HepG2 (cell line): ENCODE results near the gene COQ9. TPM values are rescaled to one million over a fixed set of nuclear protein-coding genes. Genes with fewer than 3 reads are reported as not detected.

Experiments
- ATAC-seq: fragments of 200-7000 bp; cut with Tn5 transposase; 3 replicates; pipeline ENCODE4 v1.9.1; 2020; ENCODE audit warnings: mild to moderate bottlenecking, moderate library complexity
- BruUV-seq: library from RNA; stranded (reverse); fragments of 400-500 nt; replicated peaks from 2 replicates; lab custom pipeline; 2021; lab: Mats Ljungman, UMichigan
- CTCF ChIA-PET: fragments of 300-600 bp; formaldehyde crosslinking; extraction: SDS; loops from one replicate; lab custom pipeline; 2021; ENCODE audit warnings: low total read pairs, inconsistent platforms, low intra/inter-chr PET ratio; lab: Yijun Ruan, JAX
- POLR2A ChIA-PET: fragments of 350-600 bp; sonication (Branson Sonifier 250); formaldehyde crosslinking; loops from one replicate; lab custom pipeline; 2020; ENCODE audit warnings: antibody characterized with exemption, inconsistent platforms; lab: Yijun Ruan, JAX
- DNase-seq: peaks from one replicate; pipeline ENCODE4 v3.0.0-alpha.2; 2015; ENCODE audit warnings: low spot score
- FAIRE-seq: peaks from 3 replicates; lab custom pipeline; 2011; peaks lifted over from hg19 to GRCh38; lab: Jason Lieb, UNC
- H2AFZ ChIP-seq: one replicate; pipeline ENCODE4 v1.6.1; 2011; ENCODE audit warnings: low read length, inconsistent platforms
- H3K27ac ChIP-seq: fragments of 300-600 bp; 3 replicates; pipeline ENCODE4 v1.8.0; 2011; ENCODE audit warnings: mixed run types, mild to moderate bottlenecking, mixed read lengths, low read length, inconsistent platforms; ENCODE audit not compliant: insufficient read depth; ENCODE audit errors: extremely low read length
- H3K27me3 ChIP-seq, 2 experiments: fragments of 200-600 bp in 1 of 2; 2 replicates in 1 of 2; 3 replicates in 1 of 2; pipeline versions ENCODE4 v1.6.0 to v1.8.0; 2011; ENCODE audit warnings: low read length in 2 of 2, mild to moderate bottlenecking in 2 of 2, moderate library complexity in 2 of 2, inconsistent platforms in 1 of 2; ENCODE audit not compliant: insufficient read depth in 2 of 2, control insufficient read depth in 1 of 2
- H3K36me3 ChIP-seq, 2 experiments: fragments of 200-600 bp in 1 of 2; replicated peaks in 1 of 2; 2 replicates in 1 of 2; 3 replicates in 1 of 2; pipeline versions ENCODE4 v1.5.1 to v1.8.0; 2011; ENCODE audit warnings: low read length in 2 of 2, inconsistent platforms in 1 of 2; ENCODE audit not compliant: insufficient read depth in 2 of 2, control insufficient read depth in 1 of 2
- H3K4me1 ChIP-seq: 2 replicates; pipeline ENCODE4 v1.5.1; 2012; ENCODE audit warnings: low read length, inconsistent platforms; ENCODE audit not compliant: insufficient read depth
- H3K4me2 ChIP-seq: 2 replicates; pipeline ENCODE4 v1.6.0; 2011; ENCODE audit warnings: low read depth, low read length, inconsistent platforms
- H3K4me3 ChIP-seq, 3 experiments: fragments of 200-600 bp in 1 of 3; sonication (generic), shearing (Covaris generic) in 1 of 3; replicated peaks in 1 of 3; 2 replicates each; pipeline ENCODE4 v1.5.1; 2011 to 2016; ENCODE audit warnings: low read length in 3 of 3, inconsistent platforms in 2 of 3, low read depth in 2 of 3, mild to moderate bottlenecking in 2 of 3, control low read depth in 1 of 3, mixed read lengths in 1 of 3; ENCODE audit not compliant: insufficient read depth in 1 of 3
- H3K79me2 ChIP-seq: one replicate; pipeline ENCODE4 v1.6.1; 2011; ENCODE audit warnings: low read length, inconsistent platforms; ENCODE audit not compliant: insufficient read depth
- H3K9ac ChIP-seq: 2 replicates; pipeline ENCODE4 v1.6.0; 2011; ENCODE audit warnings: mild to moderate bottlenecking, low read depth, low read length, inconsistent platforms; ENCODE audit not compliant: insufficient read depth
- H3K9me3 ChIP-seq: 2 replicates; pipeline ENCODE4 v1.5.1; 2012; ENCODE audit warnings: mild to moderate bottlenecking, low read length
- H4K20me1 ChIP-seq: 2 replicates; pipeline ENCODE4 v1.6.0; 2011; ENCODE audit warnings: inconsistent platforms, mild to moderate bottlenecking, low read length, moderate library complexity; ENCODE audit not compliant: insufficient read depth
- BORCS8-MEF2B ChIP-seq: sonication (generic); formaldehyde crosslinking; IDR thresholded peaks from 2 replicates; pipeline ENCODE4 v1.8.0; 2022; ENCODE audit warnings: mild to moderate bottlenecking, missing genetic modification reagents
- ISL2 ChIP-seq: sonication (generic); formaldehyde crosslinking; IDR thresholded peaks from 2 replicates; pipeline ENCODE4 v1.5.0; 2020; ENCODE audit warnings: missing genetic modification reagents
- KLF13 ChIP-seq: sonication (generic); formaldehyde crosslinking; IDR thresholded peaks from 2 replicates; pipeline ENCODE4 v1.4.0; 2020; ENCODE audit warnings: mild to moderate bottlenecking, missing genetic modification reagents
- NFYC ChIP-seq: IDR thresholded peaks from 2 replicates; pipeline ENCODE4 v1.6.1; 2016; ENCODE audit warnings: missing genetic modification reagents, missing compliant biosample characterization
- NR3C1 ChIP-seq: sonication (generic); formaldehyde crosslinking; IDR thresholded peaks from 2 replicates; pipeline ENCODE4 v1.4.0; 2020; ENCODE audit warnings: missing genetic modification reagents
- SIX1 ChIP-seq: sonication (generic); formaldehyde crosslinking; IDR thresholded peaks from 2 replicates; pipeline ENCODE4 v1.4.0; 2020; ENCODE audit warnings: missing genetic modification reagents, borderline replicate concordance
- ZNF30 ChIP-seq: sonication (generic); formaldehyde crosslinking; IDR thresholded peaks from 2 replicates; pipeline ENCODE4 v1.5.0; 2020; ENCODE audit warnings: mild to moderate bottlenecking, missing genetic modification reagents
- ZNF614 ChIP-seq: IDR thresholded peaks from 2 replicates; pipeline ENCODE4 v1.6.1; 2018; ENCODE audit warnings: missing biosample characterization, missing genetic modification reagents, inconsistent platforms, borderline replicate concordance
- ZNF644 ChIP-seq: IDR thresholded peaks from 2 replicates; pipeline ENCODE4 v1.6.1; 2016; ENCODE audit warnings: low read depth
- ZNF83 ChIP-seq: sonication (generic); formaldehyde crosslinking; IDR thresholded peaks from 2 replicates; pipeline ENCODE4 v1.4.0; 2020; ENCODE audit warnings: missing genetic modification reagents, mild to moderate bottlenecking, borderline replicate concordance
- ZSCAN9 ChIP-seq: IDR thresholded peaks from 2 replicates; pipeline ENCODE4 v1.6.1; 2016; ENCODE audit warnings: borderline replicate concordance
- whole genome bisulfite sequencing: methylation state at CpG from one replicate; pipeline ENCODE4 v1.1.6; 2017; ENCODE audit warnings: low lambda C conversion rate; 5-methylcytosine and 5-hydroxymethylcytosine counted together
- in situ Hi-C: cut with HindIII; loops from 2 replicates; pipeline ENCODE4 v1.10.0; 2017; ENCODE audit warnings: low pct_unique_long_range_greater_than_20kb; ENCODE audit not compliant: extremely low pct_ligation_motif_present
- intact Hi-C: fragments of 100-400 bp; cut with micrococcal nuclease; formaldehyde crosslinking; loops from one replicate; pipeline ENCODE4 v1.10.0; 2022; ENCODE audit not compliant: unreplicated experiment
- polyA plus RNA-seq, 8 experiments: library from polyadenylated mRNA; depleted of rRNA in 3 of 8; stranded (reverse) in 7 of 8; unstranded in 1 of 8; fragments of >200 nt; fragmentation: Illumina TruSeq in 4 of 8; extraction: Trizol in 4 of 8; gene quantifications; 2 replicates each; pipeline versions ENCODE4 v1.2.1 to v1.2.3, GENCODE V29; 2011 to 2016; ENCODE audit warnings: low read depth in 4 of 8, missing spikeins in 1 of 8, mixed read lengths in 1 of 8; ENCODE audit not compliant: insufficient read depth in 1 of 8
- total RNA-seq, 5 experiments: library from RNA; depleted of rRNA; stranded (reverse); fragments of >200 nt; fragmentation: Illumina TruSeq; extraction: Trizol; gene quantifications; 2 replicates each; pipeline ENCODE4 v1.2.3, GENCODE V29; 2016; ENCODE audit warnings: low read depth in 1 of 5
- TF ChIP-seq, protein P1 (sequence below): sonication (generic); formaldehyde crosslinking; IDR thresholded peaks from 2 replicates; pipeline ENCODE4 v1.5.1; 2020; ENCODE audit warnings: missing genetic modification reagents, mild to moderate bottlenecking, borderline replicate concordance
- TF ChIP-seq, protein P2 (sequence below): IDR thresholded peaks from 2 replicates; pipeline ENCODE4 v1.6.1; 2016; ENCODE audit warnings: low read depth
- TF ChIP-seq, protein P3 (sequence below): sonication (generic); formaldehyde crosslinking; IDR thresholded peaks from 2 replicates; pipeline ENCODE4 v1.4.0; 2020; ENCODE audit warnings: mild to moderate bottlenecking, missing genetic modification reagents

Gene COQ9
- total and polyA plus RNA-seq, 2 of the 13 experiments (the other 11 are each of a cell fraction or from before 2014, with no cell fraction given): 57.5 to 108 TPM

DNA sequence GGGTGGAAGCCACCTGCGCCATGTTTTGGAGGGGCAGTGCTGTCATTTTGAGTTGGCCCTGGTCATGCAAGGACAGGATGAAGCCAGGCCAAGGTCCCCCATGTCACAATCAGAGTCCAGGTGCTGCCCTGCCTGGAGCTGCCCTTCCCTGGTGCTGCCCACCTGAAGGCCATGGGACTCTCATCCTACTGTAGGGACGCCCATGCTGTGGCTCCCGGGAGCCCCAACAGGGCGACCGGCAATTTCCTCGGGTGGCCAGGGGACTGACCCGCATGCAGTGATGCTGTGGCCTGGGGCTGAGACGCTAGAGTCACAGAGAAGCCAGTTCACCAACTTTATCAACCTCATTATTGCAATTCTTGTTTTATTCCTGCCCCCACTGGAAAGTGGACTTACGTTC, 34.7 kb upstream of the COQ9 start:
- H3K27ac ChIP-seq: no peak overlapping the region
- CTCF ChIA-PET: no interaction called here
- H3K4me3 ChIP-seq: no peak overlapping the region
- no peak for DNase-seq
- intact Hi-C loops: loop anchor here (10.0 kb wide), 1 partner anchor 328 kb away; no protein-coding TSS in a partner anchor
- no TSS peak for BruUV-seq
- no peaks in the 10 kb centered on the region for H4K20me1 ChIP-seq
- H2AFZ ChIP-seq: no peak overlapping the region
- POLR2A ChIA-PET: interaction anchor here (0.6 to 2.2 kb wide), 2 partner anchors 40 to 109 kb away, joined by 4 to 7 read pairs; partner anchors contain the start of gene CX3CL1
- H3K27me3 ChIP-seq: peaks cover 10 to 55% of the 10 kb centered on the region in 2 experiments; a peak in 4 of 5 replicates
- ATAC-seq: no peak
- no peak overlapping the region for H3K4me2 ChIP-seq
- 45% methylated on average over 4 of the region's 9 CpGs for WGBS
- no peak overlapping the region for H3K9ac ChIP-seq
- in situ Hi-C loops: no loop called here
- H3K36me3 ChIP-seq: no peaks in the 10 kb centered on the region
- H3K9me3 ChIP-seq: no peaks in the 10 kb centered on the region
- no peaks in the 10 kb centered on the region for H3K79me2 ChIP-seq
- peaks cover 39% of the 10 kb centered on the region for H3K4me1 ChIP-seq
- FAIRE-seq: no peak
- TF ChIP-seq ZSCAN9 (no peak), ISL2 (no peak), ZNF644 (CRISPR knock-in tag) (no peak), ZNF30 (no peak), KLF13 (no peak), ZNF83 (CRISPR knock-in tag) (no peak), NR3C1 (CRISPR knock-in tag) (no peak), BORCS8-MEF2B (CRISPR knock-in tag) (no peak), NFYC (CRISPR knock-in tag) (no peak), SIX1 (no peak), ZNF614 (no peak)
- TF ChIP-seq, protein P1, sequence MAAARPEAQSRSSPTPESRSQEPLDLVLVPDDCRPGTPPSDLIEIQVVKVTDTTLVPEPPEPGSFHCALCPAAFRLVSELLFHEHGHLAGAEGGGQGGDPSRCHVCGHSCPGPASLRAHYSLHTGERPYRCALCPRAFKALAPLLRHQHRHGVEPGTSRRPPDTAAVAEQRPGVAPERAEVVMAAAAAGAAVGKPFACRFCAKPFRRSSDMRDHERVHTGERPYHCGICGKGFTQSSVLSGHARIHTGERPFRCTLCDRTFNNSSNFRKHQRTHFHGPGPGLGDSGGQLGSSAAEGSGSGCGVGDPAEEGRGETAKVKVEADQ (CRISPR knock-in tag): no peak
- TF ChIP-seq, protein P2, sequence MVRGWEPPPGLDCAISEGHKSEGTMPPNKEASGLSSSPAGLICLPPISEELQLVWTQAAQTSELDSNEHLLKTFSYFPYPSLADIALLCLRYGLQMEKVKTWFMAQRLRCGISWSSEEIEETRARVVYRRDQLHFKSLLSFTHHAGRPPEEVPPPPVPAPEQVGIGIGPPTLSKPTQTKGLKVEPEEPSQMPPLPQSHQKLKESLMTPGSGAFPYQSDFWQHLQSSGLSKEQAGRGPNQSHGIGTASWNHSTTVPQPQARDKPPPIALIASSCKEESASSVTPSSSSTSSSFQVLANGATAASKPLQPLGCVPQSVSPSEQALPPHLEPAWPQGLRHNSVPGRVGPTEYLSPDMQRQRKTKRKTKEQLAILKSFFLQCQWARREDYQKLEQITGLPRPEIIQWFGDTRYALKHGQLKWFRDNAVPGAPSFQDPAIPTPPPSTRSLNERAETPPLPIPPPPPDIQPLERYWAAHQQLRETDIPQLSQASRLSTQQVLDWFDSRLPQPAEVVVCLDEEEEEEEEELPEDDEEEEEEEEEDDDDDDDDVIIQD: no peak
- TF ChIP-seq, protein P3, sequence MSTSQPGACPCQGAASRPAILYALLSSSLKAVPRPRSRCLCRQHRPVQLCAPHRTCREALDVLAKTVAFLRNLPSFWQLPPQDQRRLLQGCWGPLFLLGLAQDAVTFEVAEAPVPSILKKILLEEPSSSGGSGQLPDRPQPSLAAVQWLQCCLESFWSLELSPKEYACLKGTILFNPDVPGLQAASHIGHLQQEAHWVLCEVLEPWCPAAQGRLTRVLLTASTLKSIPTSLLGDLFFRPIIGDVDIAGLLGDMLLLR (CRISPR knock-in tag): no peak
- TF ChIP-seq, all 625 proteins: peak for 0
